ENCODE data around the gene NAT14. TPM values are rescaled to one million over a fixed set of nuclear protein-coding genes. Genes with fewer than 3 reads are reported as not detected.

Gene NAT14
- total and polyA plus RNA-seq, 2 donors (not counting 3 experiments of a cell fraction or from before 2014, with no cell fraction given): 39.1 to 44.7 TPM

GRCh38 chr19:55464662-55465054 lies 20.3 kb upstream of the NAT14 start, which contains the start of gene C19orf85:
Gene C19orf85 (minus strand): TSS chr19:55464751. CDS start chr19:55464554, 197 bp downstream.
- POLR2A ChIA-PET: no interaction called here

More at GRCh38 chr19:55464662-55465054, 20.3 kb upstream of the NAT14 start, which contains the start of gene C19orf85:
- CTCF ChIA-PET: interaction anchor here (5.1 kb wide), 1 partner anchor 38 kb away, joined by 298 read pairs; no protein-coding TSS in a partner anchor
- Histone ChIP-seq H4K20me1 (replicated peaks; ENCODE audit: control insufficient read depth, extremely low read depth, insufficient read depth, low read length) (no peaks in the 10 kb centered on the region), H3K27ac (ENCODE audit: insufficient read depth, low read depth, low read length) (no peak within 1 kb of the TSS), H3K27me3 (ENCODE audit: control insufficient read depth in 2 of 2, insufficient read depth in 2 of 2, low read length in 2 of 2) (no peaks in the 10 kb centered on the region), H3K9me3 (replicated peaks; ENCODE audit: control insufficient read depth, insufficient read depth, low read length) (no peaks in the 10 kb centered on the region), H3K79me2 (ENCODE audit: control insufficient read depth, insufficient read depth, low read length) (no peaks in the 10 kb centered on the region), H3K4me2 (ENCODE audit: insufficient read depth, low read length) (no peak within 1 kb of the TSS), H3K4me1 (ENCODE audit: control insufficient read depth, extremely low read depth, insufficient read depth, low read length) (peaks cover 13% of the 10 kb centered on the region), H3K9me1 (replicated peaks; ENCODE audit: control insufficient read depth, extremely low read depth, insufficient read depth, low read length) (no peaks in the 10 kb centered on the region), H3K9ac (replicated peaks; ENCODE audit: extremely low read depth, insufficient read depth, low read length) (no peak within 1 kb of the TSS), H2AFZ (ENCODE audit: low read depth, low read length) (no peak within 1 kb of the TSS), H3K36me3 (ENCODE audit: control insufficient read depth in 2 of 2, extremely low read depth in 1 of 2, insufficient read depth in 2 of 2, low read length in 2 of 2) (no peaks in the 10 kb centered on the region), H3K4me3 (replicated peaks in 1 of 3; ENCODE audit: insufficient read depth in 1 of 3, low read depth in 1 of 3, low read length in 3 of 3) (no peak within 1 kb of the TSS)
- intact Hi-C loops (cut with micrococcal nuclease) (loop anchor here (5.0 kb wide), 1 partner anchor 143 kb away; the partner anchor contains the start of gene ZNF865), dilution Hi-C loops (cut with MboI; ENCODE audit: extremely low pct_ligation_motif_present, low sequenced_read_pairs) (no loop called here)
- no peak for DNase-seq (ENCODE audit: low read depth, low spot score)
- TF ChIP-seq POLR2AphosphoS5 (IDR thresholded peaks at IDR 0.05; ENCODE audit: insufficient read depth, low read depth, low read length) (no peak), POLR2A (IDR thresholded peaks at IDR 0.05; ENCODE audit: low read depth, low read length) (no peak), CTCF (IDR thresholded peaks at IDR 0.05; ENCODE audit: extremely low read depth in 1 of 2, insufficient read depth in 1 of 2, low read depth in 1 of 2, low read length in 2 of 2) (no peak), GATA2 (IDR thresholded peaks at IDR 0.05; ENCODE audit: insufficient read depth, insufficient read length, low read depth, low read length) (no peak), FOS (IDR thresholded peaks at IDR 0.05; ENCODE audit: borderline replicate concordance, insufficient read depth, low read length) (no peak), JUN (IDR thresholded peaks at IDR 0.05; ENCODE audit: borderline replicate concordance, insufficient read depth, insufficient read length, low read depth) (no peak), MAX (IDR thresholded peaks at IDR 0.05; ENCODE audit: insufficient read depth, insufficient read length) (no peak), MYC (IDR thresholded peaks at IDR 0.05; ENCODE audit: low read depth, low read length) (no peak), EZH2 (IDR thresholded peaks at IDR 0.05; ENCODE audit: borderline replicate concordance, low read depth, low read length, severe bottlenecking) (no peak)
- no peak for FAIRE-seq
- BruUV-seq (replicated peaks): no TSS peak
